HG03521 (cell line): ENCODE data around the gene LRRC34.

Experiments used
- ATAC-seq: cut with Tn5 transposase; IDR thresholded peaks from one replicate; pipeline ENCODE4 v1.9.1; 2021; ENCODE audit warnings: mild to moderate bottlenecking, moderate library complexity; ENCODE audit not compliant: unreplicated experiment

The LRRC34 gene, protein sequence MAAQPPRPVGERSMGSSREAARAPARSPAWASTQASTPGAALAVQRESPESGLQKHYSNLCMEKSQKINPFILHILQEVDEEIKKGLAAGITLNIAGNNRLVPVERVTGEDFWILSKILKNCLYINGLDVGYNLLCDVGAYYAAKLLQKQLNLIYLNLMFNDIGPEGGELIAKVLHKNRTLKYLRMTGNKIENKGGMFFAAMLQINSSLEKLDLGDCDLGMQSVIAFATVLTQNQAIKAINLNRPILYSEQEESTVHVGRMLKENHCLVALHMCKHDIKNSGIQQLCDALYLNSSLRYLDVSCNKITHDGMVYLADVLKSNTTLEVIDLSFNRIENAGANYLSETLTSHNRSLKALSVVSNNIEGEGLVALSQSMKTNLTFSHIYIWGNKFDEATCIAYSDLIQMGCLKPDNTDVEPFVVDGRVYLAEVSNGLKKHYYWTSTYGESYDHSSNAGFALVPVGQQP

DNA sequence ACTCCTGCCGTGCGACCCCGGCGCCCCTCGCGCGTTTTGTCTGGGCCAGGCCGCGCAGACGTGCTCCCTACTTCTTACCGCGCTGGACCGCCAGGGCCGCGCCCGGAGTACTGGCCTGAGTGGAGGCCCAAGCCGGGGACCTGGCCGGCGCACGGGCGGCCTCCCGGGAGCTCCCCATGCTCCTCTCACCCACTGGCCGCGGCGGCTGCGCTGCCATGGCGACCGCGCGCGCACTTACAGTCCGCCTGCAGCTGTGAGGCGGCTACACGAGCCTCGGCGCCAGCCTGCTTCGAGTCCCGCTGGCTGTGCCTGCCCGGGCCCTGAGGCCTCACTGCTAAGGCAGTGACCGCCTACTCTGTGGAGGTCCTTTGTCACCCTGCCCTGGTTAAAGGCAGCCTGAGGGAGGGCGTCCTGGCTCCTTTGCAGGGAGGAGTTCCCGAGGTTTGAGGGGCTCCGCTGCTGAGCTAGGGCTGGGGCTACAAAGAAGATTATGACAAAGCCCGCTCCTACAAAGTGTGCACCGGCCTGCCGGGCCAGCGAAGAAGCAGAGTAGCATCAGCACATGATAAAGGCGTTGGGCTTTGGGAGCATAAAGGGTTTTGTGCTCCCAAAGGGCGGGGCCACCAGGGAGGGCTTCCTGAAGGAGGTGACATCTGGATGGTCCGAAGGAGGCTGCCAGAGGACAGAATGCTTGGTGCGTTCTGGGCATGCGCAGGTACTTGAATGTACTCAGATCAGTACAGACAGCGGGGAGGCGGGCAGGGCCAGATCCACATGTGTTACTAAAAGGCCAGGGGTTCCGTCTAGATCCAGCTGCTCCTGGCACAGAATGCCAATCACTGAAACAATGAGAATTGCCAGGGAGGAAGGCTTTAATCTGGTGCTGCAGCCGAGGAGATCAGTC, at the start of gene LRRC34, which contains the start of gene LRRIQ4:
LRRC34 (minus strand) TSS at position 573 of the 904 bp plus-strand sequence; CDS start at position 217, 356 bp downstream.
LRRIQ4 (plus strand) TSS at position 539 of the 904 bp plus-strand sequence. CDS start 9,052 bp downstream, outside the sequence.
- ATAC-seq: peak; percentile 62

DNA sequence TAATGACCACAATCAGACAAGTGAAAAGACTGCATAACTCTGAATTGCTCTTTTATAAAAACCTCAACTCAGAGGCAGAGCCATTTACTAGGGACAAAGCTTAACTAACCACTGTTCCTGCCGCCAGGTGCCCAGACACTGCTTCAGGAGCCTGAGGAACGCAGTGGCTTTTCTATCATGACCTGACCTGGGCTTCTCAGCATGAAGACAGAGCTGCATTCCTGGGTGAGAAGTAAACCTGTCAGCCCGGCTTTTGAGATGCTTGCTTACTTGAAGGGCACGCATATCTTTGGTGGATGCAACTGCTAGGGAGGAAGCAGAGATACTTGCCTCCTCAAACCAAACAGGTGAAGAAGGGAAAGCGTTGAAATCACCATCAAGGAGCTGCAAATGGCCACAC, 49.2 kb upstream of the LRRC34 start:
- ATAC-seq: no peak

DNA sequence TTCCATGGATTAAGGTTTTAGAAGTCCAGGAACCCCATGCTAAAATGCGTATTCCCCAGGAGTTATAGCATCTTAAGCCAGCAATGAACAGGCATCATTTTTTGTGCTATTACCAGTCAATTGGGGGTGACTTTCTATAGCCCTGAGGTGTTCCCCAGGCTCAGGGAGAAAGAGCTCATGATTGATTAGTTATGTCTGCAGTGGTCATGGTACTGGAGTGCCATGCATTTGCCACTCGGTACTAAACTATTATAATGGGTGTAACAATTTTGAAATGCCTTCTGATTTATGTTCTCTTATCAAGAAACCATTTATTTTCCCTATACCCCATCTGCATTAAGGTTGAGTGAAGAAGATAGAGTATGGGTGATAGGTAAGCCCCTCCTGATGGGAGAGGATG, 45.1 kb upstream of the LRRC34 start:
- ATAC-seq: no peak

DNA sequence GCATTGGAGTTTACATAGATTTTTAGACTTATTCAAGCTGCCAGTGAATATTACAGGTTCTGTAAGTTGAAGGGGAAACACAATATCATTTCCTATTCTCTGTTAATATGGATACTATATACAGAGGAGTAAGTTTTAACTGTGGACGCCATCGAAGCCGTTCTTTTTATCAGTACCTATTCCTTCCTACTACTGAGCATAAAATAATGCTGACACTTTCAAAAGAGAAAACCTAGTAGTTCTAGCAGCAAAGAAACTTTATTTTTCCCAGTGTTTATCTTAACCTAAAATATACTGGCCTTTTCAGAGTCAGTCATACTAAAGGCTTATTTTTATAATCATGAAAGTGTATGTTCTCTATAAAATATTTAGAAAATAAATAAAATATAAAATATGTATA, 42.8 kb upstream of the LRRC34 start:
- no peak for ATAC-seq

DNA sequence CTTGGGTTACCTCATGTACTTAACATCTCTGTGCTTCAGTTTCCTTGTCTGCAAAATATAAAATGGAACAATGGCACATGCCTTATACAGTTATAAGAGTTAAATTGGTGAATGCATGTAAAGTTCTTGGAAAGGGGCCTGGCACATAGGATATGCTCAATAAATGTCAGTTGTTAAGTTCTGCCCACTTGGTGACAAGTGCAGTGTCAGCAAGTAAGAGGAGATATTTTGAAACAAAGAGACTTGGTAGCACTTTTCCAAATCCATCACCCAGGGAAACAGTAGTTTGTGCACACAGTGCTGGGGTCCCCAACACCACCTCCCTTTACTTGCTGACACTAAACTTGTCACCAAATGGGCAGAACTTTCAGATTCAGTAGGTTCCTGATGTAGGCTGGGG, 37.9 kb upstream of the LRRC34 start:
- no peak for ATAC-seq

DNA sequence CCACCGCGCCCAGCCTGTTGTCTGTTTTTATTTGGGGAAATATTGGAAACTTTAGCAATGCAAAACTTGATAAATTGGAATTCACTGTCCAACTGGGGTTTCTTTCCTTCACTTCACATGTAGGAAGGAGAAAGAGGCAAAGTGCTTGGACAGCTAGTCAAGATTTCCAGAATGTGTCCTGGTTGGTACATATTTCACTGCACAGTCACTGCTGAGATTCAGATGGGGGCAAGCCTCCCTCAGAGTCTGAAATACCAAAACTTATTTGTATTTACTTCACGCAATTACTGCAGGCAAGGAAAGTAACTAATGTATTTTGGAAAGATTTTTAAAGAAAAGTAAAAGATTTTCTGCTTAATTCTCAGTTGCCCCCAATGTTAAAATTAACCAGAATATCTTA, 36.0 kb upstream of the LRRC34 start:
- ATAC-seq: no peak

DNA sequence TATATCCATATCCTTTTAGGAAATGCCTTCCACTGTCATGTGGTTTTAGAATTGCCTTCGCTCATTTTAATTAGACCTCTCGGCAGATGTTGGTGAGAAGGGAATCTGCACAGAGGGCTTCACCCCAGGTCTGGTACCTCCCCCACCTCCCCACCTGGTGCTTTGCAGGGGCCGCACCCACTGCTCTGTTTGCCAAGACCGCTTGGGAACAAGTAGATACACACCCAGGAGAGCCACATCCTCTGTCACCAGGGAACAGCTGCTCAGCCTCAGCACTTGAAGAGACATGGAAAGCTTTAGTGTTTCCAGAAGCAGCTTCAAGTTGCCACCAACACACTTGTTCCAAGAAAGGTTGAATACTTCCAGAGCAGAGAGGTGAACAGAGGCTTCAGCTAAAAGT, 35.2 kb upstream of the LRRC34 start:
- ATAC-seq: no peak

DNA sequence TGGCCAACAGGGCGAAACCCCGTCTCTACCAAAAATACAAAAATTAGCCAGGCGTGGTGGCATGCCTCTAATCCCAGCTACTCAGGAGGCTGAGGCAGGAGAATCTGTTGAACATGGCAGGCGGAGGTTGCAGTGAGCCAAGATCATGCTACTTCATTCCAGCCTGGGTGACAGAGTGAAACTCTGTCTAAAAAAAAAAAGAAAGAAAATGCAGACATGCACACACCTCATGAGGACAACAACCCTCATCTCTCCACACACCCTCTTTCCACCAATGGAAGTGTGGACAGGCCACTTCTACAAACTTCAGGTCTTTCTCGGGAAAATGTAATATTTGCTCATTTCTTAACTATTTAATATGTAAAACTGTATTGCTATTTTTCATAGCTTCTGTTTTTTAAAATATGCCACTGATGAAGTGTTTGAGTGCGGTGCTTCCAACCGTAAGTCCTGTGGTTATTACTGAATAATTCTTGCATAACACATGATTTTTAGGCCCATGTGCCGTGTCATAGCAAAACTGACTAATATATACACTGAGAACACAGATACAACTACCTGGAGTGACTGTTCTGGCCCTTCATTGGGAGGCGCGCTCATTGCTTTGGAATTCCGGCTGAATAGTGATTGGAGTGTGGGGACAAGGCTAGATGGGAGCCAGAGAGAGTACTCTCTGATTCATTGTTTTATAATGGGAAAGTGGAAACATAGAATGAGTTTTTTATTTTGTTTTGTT, 33.9 kb upstream of the LRRC34 start:
- peak; percentile 91 for ATAC-seq

DNA sequence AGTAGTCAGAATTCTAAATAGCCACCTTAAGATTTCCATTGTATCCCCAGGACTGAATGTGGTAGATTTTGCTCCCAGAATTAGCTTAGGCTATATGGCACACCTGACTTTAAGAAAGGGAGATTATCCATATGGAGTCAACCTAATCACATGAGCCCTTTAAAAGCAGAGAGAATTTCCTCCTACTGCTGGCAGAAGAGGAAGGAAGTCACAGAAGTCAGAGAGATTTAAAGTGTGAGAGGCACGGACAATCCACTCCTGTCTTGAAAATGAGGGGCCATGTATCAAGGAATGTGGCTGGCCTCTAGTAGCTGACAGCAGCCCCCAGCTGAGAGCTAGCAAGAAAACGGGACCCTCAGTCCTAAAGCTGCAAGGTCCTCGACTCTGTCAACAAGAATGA, 30.3 kb upstream of the LRRC34 start:
- ATAC-seq: no peak

DNA sequence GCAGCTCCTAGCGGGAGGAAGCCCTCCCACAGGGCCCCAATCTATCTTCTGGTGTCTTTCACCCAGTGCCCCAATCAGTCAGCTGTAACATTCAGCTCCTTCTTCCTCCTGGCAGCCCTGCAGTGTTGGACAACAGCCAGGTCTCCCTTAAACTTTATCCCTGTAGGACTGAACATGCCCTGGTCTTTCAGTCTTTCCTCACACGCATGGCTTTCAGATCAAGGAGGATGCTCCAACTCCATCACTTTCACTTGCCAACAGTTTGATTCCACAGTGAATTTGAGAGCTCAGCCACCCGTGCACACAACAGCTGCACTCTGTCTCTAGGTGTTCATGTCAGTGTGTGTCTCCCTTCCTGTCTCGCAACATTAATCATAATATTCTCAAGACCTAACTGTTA, 28.5 kb upstream of the LRRC34 start:
- no peak for ATAC-seq

DNA sequence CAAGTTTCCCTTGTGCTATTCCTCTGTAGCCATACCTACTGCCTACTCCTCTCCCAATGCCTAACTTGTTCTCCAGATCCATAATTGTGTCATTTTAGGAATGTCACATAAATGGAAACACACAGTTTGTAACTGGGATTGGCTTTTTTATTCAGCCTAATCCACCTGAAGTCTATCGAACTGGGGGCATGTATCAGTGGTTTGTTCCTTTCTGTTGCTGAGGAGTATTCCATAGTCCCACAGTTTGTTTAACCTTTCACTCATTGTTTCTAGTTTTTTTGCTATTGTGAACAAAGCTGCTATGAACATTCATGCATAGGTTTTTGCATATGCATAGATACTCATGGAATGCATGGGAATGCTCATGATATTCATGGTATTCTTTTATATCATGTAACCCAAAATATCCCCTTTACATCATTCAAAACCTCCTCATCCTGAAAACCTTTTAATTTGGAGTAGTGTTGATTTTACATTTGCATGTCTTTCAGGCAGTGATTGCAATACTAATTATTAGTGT, 25.9 kb upstream of the LRRC34 start:
- no peak for ATAC-seq

DNA sequence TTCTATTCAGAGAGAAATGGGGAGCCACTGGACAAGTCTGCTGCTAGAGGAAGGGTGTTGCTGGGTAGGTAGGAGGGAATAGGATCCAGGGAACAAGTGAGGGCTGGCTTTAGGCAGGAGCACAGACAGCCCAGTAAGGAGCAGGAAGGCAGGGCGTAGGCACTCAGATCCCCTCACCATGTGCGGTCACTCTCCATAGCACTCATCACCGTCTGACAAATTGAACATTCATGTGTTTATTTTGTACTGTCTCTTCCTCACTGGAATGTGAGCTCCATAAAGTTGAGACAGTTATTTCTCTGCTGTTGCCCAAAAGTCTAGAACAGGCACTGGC, 24.2 kb upstream of the LRRC34 start:
- no peak for ATAC-seq

DNA sequence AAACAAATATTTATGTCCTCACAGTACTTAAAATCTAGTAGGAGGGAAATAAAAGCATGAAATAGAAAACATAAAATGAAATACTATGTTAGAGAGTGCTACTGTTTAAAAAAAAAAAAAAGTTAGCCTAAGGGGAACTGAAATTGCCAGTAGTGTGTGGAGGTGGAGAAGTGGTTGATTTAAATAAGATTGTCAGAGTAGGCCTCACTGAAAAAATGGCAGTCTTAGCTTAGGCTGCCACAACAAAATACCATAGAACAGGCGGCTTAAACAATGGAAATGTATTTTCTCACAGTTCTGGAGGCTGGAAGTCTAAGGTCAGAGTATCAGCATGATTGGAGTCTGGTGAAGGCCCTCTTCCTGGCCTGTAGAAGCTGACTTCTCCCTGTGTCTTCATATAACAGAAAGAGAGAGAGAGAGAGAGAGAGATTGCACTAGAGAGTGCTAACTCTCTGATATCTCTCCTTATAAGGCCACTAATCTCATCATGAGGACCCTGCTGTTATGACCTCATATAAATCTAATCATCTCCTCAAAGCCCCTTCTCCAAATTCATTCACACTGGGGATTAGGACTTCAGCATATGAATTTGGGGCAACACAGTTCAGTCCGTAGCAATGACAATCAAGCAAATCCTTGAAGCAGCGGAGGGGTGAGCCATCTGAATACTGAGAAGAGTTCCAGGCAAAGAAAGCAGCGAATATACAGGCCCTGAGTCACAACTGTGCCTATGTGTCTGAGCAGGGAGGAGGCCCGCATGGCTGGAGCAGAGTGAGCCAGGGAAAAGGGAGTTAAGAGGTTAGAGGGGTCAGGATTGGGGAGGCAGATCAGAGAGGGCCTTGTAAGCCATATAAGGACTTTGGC, 23.6 kb upstream of the LRRC34 start:
- ATAC-seq: peak; percentile 87

DNA sequence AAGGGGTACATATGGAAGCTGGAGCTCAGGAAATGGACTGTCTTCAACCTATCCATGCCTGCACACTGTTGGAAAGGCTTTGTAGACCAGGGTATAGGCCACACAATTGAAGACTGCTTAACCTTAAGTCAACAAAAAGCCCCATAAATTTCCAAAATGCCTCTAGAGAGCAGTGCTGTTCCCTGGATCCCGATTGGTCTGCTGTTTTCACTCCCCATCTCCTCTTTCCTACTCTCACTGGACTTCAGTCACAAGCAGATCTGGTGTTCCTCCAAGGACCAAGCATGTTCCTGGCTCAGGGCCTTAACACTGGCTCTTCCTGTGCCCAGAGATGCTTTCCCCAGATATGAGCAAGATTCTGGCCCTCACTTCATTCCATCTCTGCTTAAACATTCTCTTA, 22.8 kb upstream of the LRRC34 start:
- ATAC-seq: no peak

DNA sequence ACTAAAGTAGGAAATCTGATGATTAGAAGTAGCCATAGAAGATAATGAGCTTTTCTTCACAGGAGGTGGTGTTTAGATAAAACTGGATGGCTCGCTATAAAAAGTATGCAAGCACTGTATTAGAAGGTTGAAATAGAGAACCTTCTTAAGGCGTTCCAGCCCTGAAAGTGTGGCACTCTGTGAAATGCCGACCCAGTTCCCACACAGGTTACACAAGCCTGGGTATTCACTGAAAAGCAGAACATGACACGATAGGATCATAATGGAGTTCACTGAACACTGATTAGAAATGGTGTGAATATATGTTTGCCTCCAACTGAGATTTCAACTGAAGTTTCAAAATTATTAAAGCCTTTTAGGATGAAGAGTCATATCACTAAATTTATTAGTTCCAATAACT, 15.0 kb upstream of the LRRC34 start:
- no peak for ATAC-seq

DNA sequence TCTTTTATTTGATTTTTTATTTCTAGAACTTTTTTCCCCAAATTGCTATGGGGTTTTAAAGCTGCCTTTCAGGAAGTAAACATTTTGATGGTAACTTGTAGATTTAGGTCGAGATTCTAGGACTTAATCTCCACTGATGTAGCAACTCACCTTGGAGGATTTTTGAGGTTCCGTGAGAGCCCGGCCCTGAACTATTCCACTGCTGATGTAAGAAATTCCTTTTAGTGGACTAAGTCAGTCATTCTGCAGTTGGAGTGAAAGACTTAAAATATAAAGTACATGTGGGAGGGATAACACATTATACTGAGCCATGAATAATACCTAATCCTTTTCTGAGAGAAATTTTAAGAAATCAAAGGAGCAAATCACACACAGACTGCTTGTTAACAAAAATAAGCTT, 12.6 kb upstream of the LRRC34 start:
- no peak for ATAC-seq

DNA sequence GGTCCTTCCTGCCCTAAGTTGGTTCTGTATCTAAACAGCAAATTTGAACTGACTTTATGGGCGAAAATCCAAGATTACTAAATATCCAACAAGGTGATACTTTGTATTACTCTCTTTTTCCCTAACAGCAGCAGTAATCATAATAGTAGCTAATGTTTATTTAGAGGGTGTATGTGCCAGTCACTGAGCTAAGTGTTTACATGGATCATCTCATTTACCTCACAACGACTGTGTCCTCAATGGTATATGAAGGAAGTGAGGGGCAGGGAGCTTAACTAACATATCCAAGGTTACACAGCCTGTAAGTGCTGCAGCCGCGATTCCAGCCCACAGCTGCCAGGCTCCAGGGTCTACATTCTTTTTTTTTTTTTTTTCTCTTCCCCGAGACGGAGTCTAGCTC, 10.3 kb upstream of the LRRC34 start:
- ATAC-seq: no peak

DNA sequence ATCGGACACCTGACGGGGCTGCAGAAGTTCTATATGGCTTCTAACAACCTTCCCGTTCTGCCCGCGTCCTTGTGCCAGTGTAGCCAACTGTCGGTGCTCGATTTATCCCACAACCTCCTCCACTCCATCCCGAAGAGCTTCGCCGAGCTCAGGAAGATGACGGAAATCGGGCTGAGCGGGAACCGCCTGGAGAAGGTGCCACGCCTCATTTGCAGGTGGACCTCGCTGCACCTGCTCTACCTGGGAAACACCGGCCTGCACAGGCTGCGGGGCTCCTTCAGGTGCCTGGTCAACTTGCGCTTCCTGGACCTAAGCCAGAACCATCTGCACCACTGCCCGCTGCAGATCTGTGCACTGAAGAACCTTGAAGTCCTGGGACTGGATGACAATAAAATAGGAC, 9.8 kb upstream of the LRRC34 start:
- no peak for ATAC-seq

DNA sequence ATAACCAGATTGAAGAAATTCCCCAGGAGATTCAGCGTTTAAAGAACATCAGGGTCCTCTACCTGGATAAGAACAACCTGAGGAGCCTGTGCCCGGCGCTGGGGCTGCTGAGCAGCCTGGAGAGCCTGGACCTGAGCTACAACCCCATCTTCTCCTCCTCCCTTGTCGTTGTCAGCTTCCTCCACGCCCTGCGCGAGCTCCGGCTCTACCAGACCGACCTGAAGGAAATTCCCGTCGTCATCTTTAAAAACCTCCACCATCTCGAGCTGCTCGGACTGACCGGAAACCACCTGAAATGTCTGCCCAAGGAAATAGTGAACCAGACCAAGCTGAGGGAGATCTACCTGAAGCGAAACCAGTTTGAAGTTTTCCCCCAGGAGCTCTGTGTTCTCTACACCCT, 9.4 kb upstream of the LRRC34 start:
- no peak for ATAC-seq

DNA sequence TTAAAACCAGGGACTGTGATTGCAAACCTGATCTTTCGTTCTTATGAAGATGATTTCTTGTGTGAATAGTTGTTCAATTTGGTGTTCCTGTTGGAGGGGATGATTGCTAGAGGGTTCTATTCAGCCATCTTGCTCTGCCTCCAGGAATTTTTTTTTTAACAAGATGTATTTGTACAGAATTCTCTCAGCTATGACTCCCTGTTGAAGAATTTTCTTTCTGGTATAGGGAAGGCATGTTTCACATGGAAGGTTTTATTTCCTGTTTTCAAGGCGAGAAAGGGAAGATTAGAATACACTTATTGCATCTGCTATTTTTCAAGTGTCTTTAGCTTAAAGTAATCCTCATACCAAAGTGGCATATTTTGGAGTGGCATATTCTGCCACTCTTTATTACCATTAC, 5.6 kb upstream of the LRRC34 start:
- ATAC-seq: no peak
